ENCODE results near the gene EVC2. TPM values are rescaled to one million over a fixed set of nuclear protein-coding genes. Genes with fewer than 3 reads are reported as not detected.
"Not testable (repeated sequence)": the region's sequence is repeated elsewhere in the genome, so short reads cannot be mapped to it uniquely, and the experiment has no call there.

EVC2 gene
- total RNA-seq, 4 donors from 2014 or later: 8.3 to 12.4 (median 9.9) TPM

- TF ChIP-seq EP300 (IDR thresholded peaks at IDR 0.05): no peak
- no peaks in the 10 kb centered on the region for H3K4me1 ChIP-seq
- 97% methylated on average over 3 of the region's 5 CpGs for WGBS
- no peak for DNase-seq (ENCODE audit: extremely low spot score)
- H3K27me3 ChIP-seq: no peaks in the 10 kb centered on the region
- H3K4me3 ChIP-seq: no peak overlapping the region
- no peaks in the 10 kb centered on the region for H3K9me3 ChIP-seq
- H3K27ac ChIP-seq (replicated peaks in 1 of 4): no peak overlapping the region
- intact Hi-C loops (cut with DNase I): no loop called here
- peaks cover 23 to 75% (median 47%) of the 10 kb centered on the region in 4 donors for H3K36me3 ChIP-seq
These were observed 26.5 kb upstream of the EVC2 start for GRCh38 chr4:5734853-5735252.

- Histone ChIP-seq H3K4me1 (no peaks in the 10 kb centered on the region), H3K4me3 (no peak overlapping the region), H3K36me3 (peaks cover 31 to 81% (median 53%) of the 10 kb centered on the region in 4 donors), H3K27ac (replicated peaks in 1 of 4) (no peak overlapping the region), H3K9me3 (no peaks in the 10 kb centered on the region), H3K27me3 (no peaks in the 10 kb centered on the region)
- 87% methylated on average over 10 of the region's 10 CpGs for WGBS
- intact Hi-C loops (cut with DNase I): no loop called here
- DNase-seq (ENCODE audit: extremely low spot score): no peak
- TF ChIP-seq EP300 (IDR thresholded peaks at IDR 0.05): no peak
- no peak for TF ChIP-seq POLR2A (IDR thresholded peaks at IDR 0.05; ENCODE audit: low read depth)
- TF ChIP-seq POLR2AphosphoS5 (IDR thresholded peaks at IDR 0.05): no peak
- no peak for TF ChIP-seq CTCF (IDR thresholded peaks at IDR 0.05)
These were observed 23.8 kb upstream of the EVC2 start for GRCh38 chr4:5732158-5732557.

GRCh38 chr4:5730993-5731990 is 22.9 kb upstream of the EVC2 start:
- no peak for TF ChIP-seq POLR2AphosphoS5 (IDR thresholded peaks at IDR 0.05)
- no peak for TF ChIP-seq CTCF (IDR thresholded peaks at IDR 0.05)
- no peak for TF ChIP-seq POLR2A (IDR thresholded peaks at IDR 0.05; ENCODE audit: low read depth)
- no peak for TF ChIP-seq EP300 (IDR thresholded peaks at IDR 0.05)
- WGBS: 89% methylated on average over 26 of the region's 30 CpGs
- Histone ChIP-seq H3K27ac (replicated peaks in 1 of 4) (no peak overlapping the region), H3K27me3 (no peaks in the 10 kb centered on the region), H3K4me3 (no peak overlapping the region), H3K36me3 (peaks cover 31 to 75% (median 49%) of the 10 kb centered on the region in 4 donors), H3K4me1 (no peaks in the 10 kb centered on the region), H3K9me3 (no peaks in the 10 kb centered on the region)
- intact Hi-C loops (cut with DNase I): no loop called here
- no peak for DNase-seq (ENCODE audit: extremely low spot score)

GRCh38 chr4:5730436-5730835 is 22.1 kb upstream of the EVC2 start:
- WGBS: 93% methylated on average over 8 of the region's 10 CpGs
- Histone ChIP-seq H3K4me3 (no peak overlapping the region), H3K27me3 (no peaks in the 10 kb centered on the region), H3K36me3 (peaks cover 31 to 75% (median 47%) of the 10 kb centered on the region in 4 donors), H3K4me1 (no peaks in the 10 kb centered on the region), H3K9me3 (no peaks in the 10 kb centered on the region), H3K27ac (replicated peaks in 1 of 4) (no peak overlapping the region)
- TF ChIP-seq POLR2AphosphoS5 (IDR thresholded peaks at IDR 0.05) (no peak), CTCF (IDR thresholded peaks at IDR 0.05) (no peak), POLR2A (IDR thresholded peaks at IDR 0.05; ENCODE audit: low read depth) (no peak), EP300 (IDR thresholded peaks at IDR 0.05) (no peak)
- DNase-seq (ENCODE audit: extremely low spot score): no peak
- intact Hi-C loops (cut with DNase I): no loop called here

- H3K27me3 ChIP-seq; H3K9me3 ChIP-seq; intact Hi-C loops (cut with DNase I); H3K4me3 ChIP-seq; H3K4me1 ChIP-seq; H3K27ac ChIP-seq (replicated peaks in 1 of 4); DNase-seq (ENCODE audit: extremely low spot score): not testable (repeated sequence)
- 70% methylated on average over 2 of the region's 2 CpGs for WGBS
- peaks cover 26 to 73% (median 43%) of the 10 kb centered on the region in 4 donors for H3K36me3 ChIP-seq
These were observed 20.1 kb upstream of the EVC2 start for GRCh38 chr4:5728412-5728811.

All from esophagus muscularis mucosa (tissue), 4 donors.